K562 (cell line): Measurements from ENCODE around the gene CEP41. TPM values are rescaled to one million over a fixed set of nuclear protein-coding genes. Genes with fewer than 3 reads are reported as not detected.
A peak's percentile ranks its signal among the peaks of the same experiment; 100 is the strongest.

Experiments used
- ATAC-seq: fragments of 200-7000 bp; cut with Tn5 transposase; 3 replicates; pipeline ENCODE4 v1.9.1; 2020; ENCODE audit warnings: moderate library complexity
- BruUV-seq: library from RNA; stranded (reverse); fragments of 400-500 nt; replicated peaks from 2 replicates; lab custom pipeline; 2021; lab: Mats Ljungman, UMichigan
- CTCF ChIA-PET: fragments of 300-600 bp; formaldehyde crosslinking; extraction: SDS; loops from one replicate; lab custom pipeline; 2021; ENCODE audit warnings: low intra/inter-chr PET ratio; lab: Yijun Ruan, JAX
- POLR2A ChIA-PET: fragments of 300-600, 350-650 bp; sonication (Branson Sonifier 250); formaldehyde crosslinking; extraction: SDS; loops from one replicate; lab custom pipeline; 2021; ENCODE audit warnings: antibody characterized with exemption, inconsistent platforms; lab: Yijun Ruan, JAX
- DNase-seq, 4 experiments: peaks; one replicate each; pipeline versions ENCODE4 v3.0.0 to v3.0.0-alpha.2; 2011 to 2018; ENCODE audit warnings: low spot score in 3 of 4, mixed read lengths in 3 of 4; ENCODE audit errors: extremely low read depth in 1 of 4
- FAIRE-seq: peaks from 2 replicates; lab custom pipeline; 2011; peaks lifted over from hg19 to GRCh38; lab: Jason Lieb, UNC
- H2AFZ ChIP-seq: 2 replicates; pipeline ENCODE4 v1.6.0; 2011; ENCODE audit warnings: low read depth, low read length, control low read depth, inconsistent platforms
- H3K27ac ChIP-seq: fragments of 200-600 bp; 3 replicates; pipeline ENCODE4 v1.8.0; 2011; ENCODE audit warnings: low read depth, mild to moderate bottlenecking, control low read depth, inconsistent platforms, low read length, moderate library complexity, mixed read lengths; ENCODE audit errors: extremely low read depth
- H3K27me3 ChIP-seq, 2 experiments: fragments of 300-600 bp in 1 of 2; 2 replicates in 1 of 2; 3 replicates in 1 of 2; pipeline versions ENCODE4 v1.6.0 to v1.8.0; 2011; ENCODE audit warnings: inconsistent platforms in 2 of 2, low read length in 2 of 2, mild to moderate bottlenecking in 1 of 2, mixed read lengths in 1 of 2, moderate library complexity in 1 of 2; ENCODE audit not compliant: control insufficient read depth in 2 of 2, insufficient read depth in 2 of 2
- H3K36me3 ChIP-seq: fragments of 300-600 bp; 3 replicates; pipeline ENCODE4 v1.8.0; 2011; ENCODE audit warnings: mild to moderate bottlenecking, low read length, inconsistent platforms; ENCODE audit not compliant: control insufficient read depth, insufficient read depth
- H3K4me1 ChIP-seq, 2 experiments: fragments of 200-600 bp in 1 of 2; replicated peaks in 1 of 2; 2 replicates in 1 of 2; 3 replicates in 1 of 2; pipeline versions ENCODE4 v1.5.1 to v1.8.0; 2011; ENCODE audit warnings: inconsistent platforms in 2 of 2, low read length in 2 of 2, mild to moderate bottlenecking in 1 of 2, mixed read lengths in 1 of 2, moderate library complexity in 1 of 2; ENCODE audit not compliant: control insufficient read depth in 2 of 2, insufficient read depth in 2 of 2
- H3K4me2 ChIP-seq: 2 replicates; pipeline ENCODE4 v1.6.1; 2011; ENCODE audit warnings: low read length, control low read depth, inconsistent platforms, mixed read lengths; ENCODE audit not compliant: insufficient read depth
- H3K4me3 ChIP-seq: fragments of 200-600 bp; sonication (generic), shearing (Covaris generic); 2 replicates; pipeline ENCODE4 v1.5.1; 2016; ENCODE audit warnings: control low read depth, inconsistent platforms
- H3K79me2 ChIP-seq: fragments of 200-600 bp; 3 replicates; pipeline ENCODE4 v1.8.0; 2011; ENCODE audit warnings: low read length, inconsistent platforms; ENCODE audit not compliant: control insufficient read depth, insufficient read depth
- H3K9ac ChIP-seq, 2 experiments: 2 replicates each; pipeline versions ENCODE4 v1.6.0 to v1.6.1; 2011; ENCODE audit warnings: low read depth in 2 of 2, low read length in 2 of 2, control low read depth in 1 of 2, inconsistent platforms in 1 of 2, mild to moderate bottlenecking in 1 of 2, mixed read lengths in 1 of 2; ENCODE audit not compliant: insufficient read depth in 1 of 2
- H3K9me1 ChIP-seq: one replicate; pipeline ENCODE4 v1.6.0; 2011; ENCODE audit warnings: inconsistent platforms, mild to moderate bottlenecking, low read length, moderate library complexity; ENCODE audit not compliant: control insufficient read depth, insufficient read depth
- H3K9me3 ChIP-seq: replicated peaks from 2 replicates; pipeline ENCODE4 v1.5.1; 2011; ENCODE audit warnings: low read depth, low read length, inconsistent platforms; ENCODE audit not compliant: control insufficient read depth, insufficient read depth
- H4K20me1 ChIP-seq: replicated peaks from 2 replicates; pipeline ENCODE4 v1.6.1; 2011; ENCODE audit warnings: low read length, inconsistent platforms, mixed read lengths; ENCODE audit not compliant: control insufficient read depth, insufficient read depth
- CBFA2T2 ChIP-seq: fragments of 450-650 bp; conservative IDR thresholded peaks from 2 replicates; pipeline ENCODE4 v1.6.1; 2017; ENCODE audit warnings: mild to moderate bottlenecking
- CBFA2T3 ChIP-seq: fragments of 450-650 bp; IDR thresholded peaks from 2 replicates; pipeline ENCODE4 v1.6.1; 2017
- GATAD2B ChIP-seq: fragments of 450-650 bp; IDR thresholded peaks from 2 replicates; pipeline ENCODE4 v1.6.1; 2017; ENCODE audit warnings: mild to moderate bottlenecking, borderline replicate concordance
- ILK ChIP-seq: fragments of 450-650 bp; IDR thresholded peaks from 2 replicates; pipeline ENCODE4 v1.6.1; 2016; ENCODE audit warnings: missing genetic modification characterization, low read depth, mild to moderate bottlenecking, missing compliant biosample characterization, moderate library complexity, borderline replicate concordance
- JUND ChIP-seq, 2 experiments: IDR thresholded peaks; 2 replicates in 1 of 2; 3 replicates in 1 of 2; pipeline ENCODE4 v1.6.1; 2011; ENCODE audit warnings: borderline replicate concordance in 2 of 2, low read depth in 2 of 2, low read length in 2 of 2, improper control_type of control experiment in 1 of 2, missing biosample characterization in 1 of 2, missing genetic modification characterization in 1 of 2, missing genetic modification reagents in 1 of 2
- MYNN ChIP-seq, 2 experiments: sonication (generic); formaldehyde crosslinking in 1 of 2; IDR thresholded peaks; 2 replicates each; pipeline versions ENCODE4 v1.5.0 to v1.6.1; 2016 to 2020; ENCODE audit warnings: antibody characterized with exemption in 1 of 2, missing genetic modification reagents in 1 of 2
- NFE2L1 ChIP-seq: fragments of 450-650 bp; IDR thresholded peaks from 2 replicates; pipeline ENCODE4 v1.6.1; 2016; ENCODE audit warnings: missing genetic modification characterization, low read depth, mild to moderate bottlenecking, missing compliant biosample characterization, moderate library complexity, borderline replicate concordance
- PREB ChIP-seq: sonication (generic); formaldehyde crosslinking; IDR thresholded peaks from 2 replicates; pipeline ENCODE4 v1.8.1; 2023; ENCODE audit warnings: mild to moderate bottlenecking, missing genetic modification reagents
- TCF15 ChIP-seq: fragments of 250-450 bp; sonication (Bioruptor Pico); IDR thresholded peaks from 2 replicates; pipeline ENCODE4 v1.8.0; 2022; ENCODE audit warnings: moderate library complexity, mild to moderate bottlenecking, inconsistent platforms
- TFAM ChIP-seq: fragments of 250-450 bp; sonication (Bioruptor Pico); conservative IDR thresholded peaks from 2 replicates; pipeline ENCODE4 v1.5.0; 2021; ENCODE audit warnings: mild to moderate bottlenecking, moderate library complexity
- WGBS: fragments of 100-300 bp; shearing (Covaris generic); methylation state at CpG from one replicate; pipeline ENCODE4 v1.1.6; 2016; ENCODE audit warnings: low coverage, mixed read lengths; ENCODE audit not compliant: insufficient coverage; ENCODE audit errors: missing lambda C conversion rate; 5-methylcytosine and 5-hydroxymethylcytosine counted together
- in situ Hi-C: fragments of 300-500 bp; cut with MboI; formaldehyde crosslinking; loops from 4 replicates; pipeline ENCODE4 v1.15.0; 2018; ENCODE audit warnings: inconsistent platforms, mixed read lengths
- intact Hi-C: fragments of 100-400 bp; cut with micrococcal nuclease; formaldehyde crosslinking; loops from 2 replicates; pipeline ENCODE4 v1.14.2; 2022
- polyA plus RNA-seq, 8 experiments: library from polyadenylated mRNA; depleted of rRNA in 4 of 8; stranded (reverse) in 5 of 8; unstranded in 3 of 8; fragments of >200 nt; fragmentation: Nextera tagmentation in 2 of 8; fragmentation: Illumina TruSeq in 1 of 8; extraction: Ambion mirVana in 2 of 8; extraction: Trizol in 1 of 8; gene quantifications; 2 replicates each; pipeline versions ENCODE4 v1.2.1 to v1.2.3, GENCODE V29; 2011 to 2014; ENCODE audit warnings: inconsistent platforms in 1 of 8, missing spikeins in 1 of 8
- total RNA-seq, 7 experiments: library from RNA; depleted of rRNA in 6 of 7; stranded (reverse); fragments of >200 nt in 6 of 7; fragmentation: Illumina TruSeq in 2 of 7; extraction: Trizol in 2 of 7; gene quantifications; 2 replicates each; pipeline versions ENCODE4 v1.2.1 to v1.2.3, GENCODE V29; 2011 to 2021; ENCODE audit warnings: low replicate concordance in 1 of 7

The CEP41 gene
- total and polyA plus RNA-seq, 9 of the 15 experiments (the other 6 are each of a cell fraction or from before 2014, with no cell fraction given), result 1.5 to 15.5 (median 6.4) TPM

GRCh38 chr7:130409067-130409711 lies 31.6 kb downstream of the CEP41 start:
- H2AFZ ChIP-seq, result no peak overlapping the region
- CTCF ChIA-PET, result no interaction called here
- no TSS peak for BruUV-seq
- TF ChIP-seq CBFA2T3 (peak; percentile 27; the same call in 1 of the 2 replicates), TFAM (CRISPR knock-in tag) (no peak), CBFA2T2 (0 out of 2 replicates have a peak, but pooled peaks have one; percentile 4)
- no peak for DNase-seq
- H4K20me1 ChIP-seq, result no peaks in the 10 kb centered on the region
- peaks cover 0 to 4% of the 10 kb centered on the region in 2 experiments; a peak in 3 of 5 replicates for H3K27me3 ChIP-seq
- no peak for FAIRE-seq
- in situ Hi-C loops, result no loop called here
- H3K9ac ChIP-seq, result no peak overlapping the region
- no peaks in the 10 kb centered on the region for H3K9me3 ChIP-seq
- H3K9me1 ChIP-seq, result no peaks in the 10 kb centered on the region
- WGBS, result 16% methylated on average over 3 of the region's 3 CpGs
- no peaks in the 10 kb centered on the region for H3K79me2 ChIP-seq
- ATAC-seq, result no peak
- POLR2A ChIA-PET, result no interaction called here
- H3K4me1 ChIP-seq, result no peaks in the 10 kb centered on the region
- H3K4me3 ChIP-seq, result no peak overlapping the region
- intact Hi-C loops, result no loop called here
- H3K27ac ChIP-seq, result no peak overlapping the region
- no peak overlapping the region for H3K4me2 ChIP-seq
- no peaks in the 10 kb centered on the region for H3K36me3 ChIP-seq

- WGBS, result 15% methylated on average over 2 of the region's 2 CpGs
- intact Hi-C loops (no loop called here), in situ Hi-C loops (no loop called here)
- POLR2A ChIA-PET, result interaction anchor here (2.7 kb wide), 1 partner anchor 13 kb away, joined by 7 read pairs; no protein-coding TSS in a partner anchor
- no peaks in the 10 kb centered on the region for H3K36me3 ChIP-seq
- ATAC-seq (no peak), DNase-seq (no peak), FAIRE-seq (no peak)
- no peaks in the 10 kb centered on the region for H3K79me2 ChIP-seq
- BruUV-seq, result no TSS peak
- no peak overlapping the region for H3K27ac ChIP-seq
- peaks cover 0 to 6% of the 10 kb centered on the region in 2 experiments; a peak in 1 of 5 replicates for H3K27me3 ChIP-seq
- H3K4me3 ChIP-seq, result no peak overlapping the region
- no peaks in the 10 kb centered on the region for H3K9me1 ChIP-seq
- CTCF ChIA-PET, result no interaction called here
- H3K4me2 ChIP-seq, result no peak overlapping the region
- TF ChIP-seq MYNN (IDR thresholded peaks at IDR 0.05), result no peak
- TF ChIP-seq MYNN (CRISPR knock-in tag; IDR thresholded peaks at IDR 0.05), result no peak
- TF ChIP-seq JUND (IDR thresholded peaks at IDR 0.05; ENCODE audit: borderline replicate concordance, low read depth, low read length), result no peak
- no peak for TF ChIP-seq JUND (tag; IDR thresholded peaks at IDR 0.05; ENCODE audit: borderline replicate concordance, low read depth, low read length)
- TF ChIP-seq GATAD2B, result no peak
- no peak for TF ChIP-seq TCF15
- TF ChIP-seq PREB (CRISPR knock-in tag), result no peak
- TF ChIP-seq NFE2L1 (tag), result no peak
- no peak for TF ChIP-seq ILK
- H4K20me1 ChIP-seq, result no peaks in the 10 kb centered on the region
- H3K9ac ChIP-seq, result no peak overlapping the region
- H2AFZ ChIP-seq, result no peak overlapping the region
- H3K4me1 ChIP-seq, result no peaks in the 10 kb centered on the region
- H3K9me3 ChIP-seq, result no peaks in the 10 kb centered on the region
These were observed 35.8 kb downstream of the CEP41 start for GRCh38 chr7:130405003-130405402.
